Upper lobe of left lung (tissue), 4 donors: ENCODE data around the gene ZIC1.

Source experiments
- POLR2AphosphoS5 ChIP-seq, 2 donors: sonication (generic); formaldehyde crosslinking; IDR thresholded peaks; one replicate each; pipeline ENCODE4 v1.5.1; 2017; ENCODE audit warnings: antibody characterized with exemption in 2 of 2
- TF ChIP-seq, protein P1 (sequence below), 6 experiments: fragments of 450-650 bp in 4 of 6; fragments of 200-600 bp in 2 of 6; sonication (generic) in 2 of 6; IDR thresholded peaks; one replicate each; pipeline ENCODE4 v1.5.1; 2016 to 2019; ENCODE audit warnings: antibody characterized with exemption in 6 of 6

GRCh38 chr3:147370349-147370748, 38.8 kb upstream of the ZIC1 start:
- TF ChIP-seq, protein P1, sequence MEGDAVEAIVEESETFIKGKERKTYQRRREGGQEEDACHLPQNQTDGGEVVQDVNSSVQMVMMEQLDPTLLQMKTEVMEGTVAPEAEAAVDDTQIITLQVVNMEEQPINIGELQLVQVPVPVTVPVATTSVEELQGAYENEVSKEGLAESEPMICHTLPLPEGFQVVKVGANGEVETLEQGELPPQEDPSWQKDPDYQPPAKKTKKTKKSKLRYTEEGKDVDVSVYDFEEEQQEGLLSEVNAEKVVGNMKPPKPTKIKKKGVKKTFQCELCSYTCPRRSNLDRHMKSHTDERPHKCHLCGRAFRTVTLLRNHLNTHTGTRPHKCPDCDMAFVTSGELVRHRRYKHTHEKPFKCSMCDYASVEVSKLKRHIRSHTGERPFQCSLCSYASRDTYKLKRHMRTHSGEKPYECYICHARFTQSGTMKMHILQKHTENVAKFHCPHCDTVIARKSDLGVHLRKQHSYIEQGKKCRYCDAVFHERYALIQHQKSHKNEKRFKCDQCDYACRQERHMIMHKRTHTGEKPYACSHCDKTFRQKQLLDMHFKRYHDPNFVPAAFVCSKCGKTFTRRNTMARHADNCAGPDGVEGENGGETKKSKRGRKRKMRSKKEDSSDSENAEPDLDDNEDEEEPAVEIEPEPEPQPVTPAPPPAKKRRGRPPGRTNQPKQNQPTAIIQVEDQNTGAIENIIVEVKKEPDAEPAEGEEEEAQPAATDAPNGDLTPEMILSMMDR (IDR thresholded peaks at IDR 0.05): no peak
- no peak for TF ChIP-seq POLR2AphosphoS5 (IDR thresholded peaks at IDR 0.05)
